ENCODE data around the gene WNT7A.

DNA sequence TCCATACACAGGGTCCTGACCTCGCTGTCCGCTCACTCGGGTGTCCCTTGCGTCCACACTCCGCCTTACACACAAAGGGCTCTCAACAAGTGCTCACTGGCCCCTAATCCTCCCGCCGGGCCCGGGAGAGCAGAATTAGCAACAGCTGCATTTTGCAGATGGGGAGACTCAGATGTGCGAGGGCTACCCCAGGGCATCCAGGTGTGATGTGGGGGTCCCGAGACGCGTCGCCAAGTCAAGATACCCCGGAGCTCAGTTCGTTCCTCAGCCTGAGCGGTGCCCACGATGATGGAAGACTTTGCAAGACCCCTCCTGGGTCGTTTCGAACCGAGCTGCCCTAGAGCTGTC, 14.9 kb upstream of the WNT7A start:
- no peak for TF ChIP-seq POLR2A (IDR thresholded peaks at IDR 0.05)
- TF ChIP-seq, protein P1, sequence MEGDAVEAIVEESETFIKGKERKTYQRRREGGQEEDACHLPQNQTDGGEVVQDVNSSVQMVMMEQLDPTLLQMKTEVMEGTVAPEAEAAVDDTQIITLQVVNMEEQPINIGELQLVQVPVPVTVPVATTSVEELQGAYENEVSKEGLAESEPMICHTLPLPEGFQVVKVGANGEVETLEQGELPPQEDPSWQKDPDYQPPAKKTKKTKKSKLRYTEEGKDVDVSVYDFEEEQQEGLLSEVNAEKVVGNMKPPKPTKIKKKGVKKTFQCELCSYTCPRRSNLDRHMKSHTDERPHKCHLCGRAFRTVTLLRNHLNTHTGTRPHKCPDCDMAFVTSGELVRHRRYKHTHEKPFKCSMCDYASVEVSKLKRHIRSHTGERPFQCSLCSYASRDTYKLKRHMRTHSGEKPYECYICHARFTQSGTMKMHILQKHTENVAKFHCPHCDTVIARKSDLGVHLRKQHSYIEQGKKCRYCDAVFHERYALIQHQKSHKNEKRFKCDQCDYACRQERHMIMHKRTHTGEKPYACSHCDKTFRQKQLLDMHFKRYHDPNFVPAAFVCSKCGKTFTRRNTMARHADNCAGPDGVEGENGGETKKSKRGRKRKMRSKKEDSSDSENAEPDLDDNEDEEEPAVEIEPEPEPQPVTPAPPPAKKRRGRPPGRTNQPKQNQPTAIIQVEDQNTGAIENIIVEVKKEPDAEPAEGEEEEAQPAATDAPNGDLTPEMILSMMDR (IDR thresholded peaks at IDR 0.05), result no peak
